ENCODE measurements around the gene SLC16A4. TPM values are rescaled to one million over a fixed set of nuclear protein-coding genes. Genes with fewer than 3 reads are reported as not detected.
A peak's percentile ranks its signal among the peaks of the same experiment; 100 is the strongest.
"Not testable (repeated sequence)": the region's sequence is repeated elsewhere in the genome, so short reads cannot be mapped to it uniquely, and the experiment has no call there.

The SLC16A4 gene
- total RNA-seq (2014; rRNA removed; shearing (Covaris generic)) = 85.2 and 91.7 TPM in 2 replicates

- DNase-seq (ENCODE audit: low spot score) = peak; percentile 91
Measured at GRCh38 chr1:110390692-110391245, at the start of gene SLC16A4. TSS of gene SLC16A4 (minus strand) at chr1:110391026. CDS start at chr1:110389323, 1,703 bp downstream.

DNA sequence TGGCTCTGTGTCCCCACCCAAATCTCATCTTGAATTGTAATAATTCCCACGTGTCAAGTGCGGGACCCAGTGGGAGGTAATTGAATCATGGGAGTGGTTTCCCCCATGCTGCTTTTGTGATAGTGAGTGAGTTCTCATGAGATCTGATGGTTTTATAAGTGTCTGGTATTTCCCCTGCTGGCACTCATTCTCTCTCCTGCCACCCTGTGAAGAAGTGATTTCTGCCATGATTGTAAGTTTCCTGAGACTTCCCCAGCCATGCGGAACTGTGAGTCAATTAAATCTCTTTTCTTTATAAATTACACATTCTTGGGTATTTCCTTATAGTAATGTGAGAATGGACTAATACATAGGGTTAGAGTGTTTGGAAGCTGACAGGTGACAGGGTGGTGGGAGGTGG, 49.0 kb upstream of the SLC16A4 start:
- DNase-seq (ENCODE audit: low spot score) = not testable (repeated sequence)

DNA sequence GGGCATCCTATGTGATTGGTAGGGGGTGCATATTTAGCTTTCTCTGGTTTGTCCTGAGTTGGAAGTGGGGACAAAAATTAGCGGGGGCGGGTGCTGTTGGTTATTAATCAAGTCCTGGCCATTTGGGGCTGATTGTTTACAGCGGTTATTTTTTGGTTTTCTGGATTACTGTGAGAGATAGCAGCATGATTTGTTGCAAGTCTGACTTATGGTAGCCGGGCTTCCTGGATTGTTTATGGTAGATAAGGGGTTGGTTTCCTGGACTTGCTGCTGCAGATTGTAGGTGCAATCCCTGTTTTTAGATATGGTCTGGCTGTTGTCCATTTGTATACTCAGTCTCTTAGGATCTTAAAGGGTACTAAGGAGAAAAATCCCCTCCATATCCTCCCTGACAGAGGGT, 48.1 kb upstream of the SLC16A4 start:
- DNase-seq (ENCODE audit: low spot score) = no peak

DNA sequence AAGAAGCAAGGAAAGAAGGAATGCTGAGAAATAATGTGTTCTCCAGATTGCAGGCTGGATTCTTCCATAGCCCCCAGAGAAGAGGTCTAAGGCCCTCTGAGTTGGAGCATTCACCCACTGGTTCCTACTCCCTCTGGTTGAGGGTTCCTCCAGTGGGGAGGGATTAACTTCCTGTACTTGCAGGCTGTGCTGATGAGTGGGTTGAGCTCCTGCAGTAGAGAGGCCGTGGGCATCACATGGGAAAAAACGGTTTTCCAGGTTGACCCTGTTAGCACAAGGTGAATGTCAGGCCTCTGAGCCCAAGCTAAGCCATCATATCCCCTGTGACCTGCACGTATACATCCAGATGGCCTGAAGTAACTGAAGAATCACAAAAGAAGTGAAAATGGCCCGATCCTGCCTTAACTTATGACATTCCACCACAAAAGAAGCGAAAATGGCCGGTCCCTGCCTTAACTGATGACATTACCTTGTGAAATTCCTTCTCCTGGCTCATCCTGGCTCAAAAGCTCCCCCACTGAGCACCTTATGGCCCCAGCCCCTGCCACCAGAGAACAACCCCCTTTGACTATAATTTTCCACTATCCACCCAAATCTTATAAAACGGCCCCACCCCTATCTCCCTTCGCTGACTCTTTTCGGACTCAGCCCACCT, 46.9 kb upstream of the SLC16A4 start:
- DNase-seq (ENCODE audit: low spot score) = not testable (repeated sequence)

DNA sequence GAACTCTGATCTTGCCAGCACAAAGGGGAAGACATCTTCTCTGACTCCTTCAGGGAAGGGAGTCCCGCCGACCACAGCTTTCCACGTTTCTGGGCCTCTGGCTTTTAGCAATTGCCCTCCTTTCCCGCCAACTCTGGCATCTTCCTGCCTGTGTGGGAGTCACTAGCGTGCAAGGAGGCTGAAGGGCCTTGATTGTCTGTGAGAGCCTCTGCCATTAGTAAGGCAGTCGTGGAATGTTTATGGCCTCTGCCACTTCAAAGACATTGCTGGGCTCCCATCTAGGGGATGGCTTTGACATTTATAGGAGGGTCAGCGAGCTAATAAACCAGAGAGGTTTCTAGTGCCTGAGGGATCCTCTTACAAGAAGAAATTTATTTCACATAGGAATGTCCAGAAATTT, 45.8 kb upstream of the SLC16A4 start:
- DNase-seq (ENCODE audit: low spot score) = no peak

GRCh38 chr1:110434946-110435345, 44.1 kb upstream of the SLC16A4 start:
- no peak for DNase-seq (ENCODE audit: low spot score)

DNA sequence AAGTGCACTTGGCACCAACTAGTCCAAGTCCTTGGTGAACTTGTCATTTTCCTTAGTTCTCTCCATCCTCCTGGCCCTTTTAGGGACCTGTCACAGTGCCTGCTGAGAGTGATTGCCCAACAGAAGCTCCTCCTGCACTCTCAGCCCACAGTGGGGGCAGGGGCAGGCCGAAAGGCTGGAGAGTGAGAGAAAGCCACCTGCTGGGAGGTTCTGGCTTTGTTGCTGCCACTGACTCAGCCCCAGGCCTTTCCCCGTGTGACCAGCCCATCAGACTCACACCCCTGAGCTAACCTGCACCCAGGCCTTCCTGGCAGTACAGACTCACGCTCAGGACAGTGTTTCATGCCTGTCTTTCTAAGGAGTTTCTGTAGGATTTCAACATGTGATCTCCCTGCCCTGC, 43.0 kb upstream of the SLC16A4 start:
- peak; percentile 66 for DNase-seq (ENCODE audit: low spot score)

DNA sequence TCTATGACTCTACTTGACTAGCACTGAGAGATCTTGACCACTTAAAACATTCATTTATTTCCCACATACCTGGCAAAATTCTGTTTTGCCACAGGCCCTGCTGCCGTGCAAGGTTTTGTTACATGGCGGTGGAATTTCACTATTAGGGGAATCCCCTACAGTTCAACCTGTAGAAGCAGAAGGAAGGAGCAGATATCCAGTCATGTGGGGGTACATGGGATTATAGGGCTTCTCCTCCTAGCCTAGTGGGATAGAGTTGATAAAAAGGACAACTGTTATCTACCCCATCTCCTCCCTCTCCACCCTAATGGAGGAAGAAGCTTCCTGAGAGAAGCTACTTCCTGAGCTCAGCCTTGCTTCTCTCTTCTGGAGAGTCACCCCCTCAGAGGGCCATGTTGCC, 42.4 kb upstream of the SLC16A4 start:
- no peak for DNase-seq (ENCODE audit: low spot score)

- DNase-seq (ENCODE audit: low spot score) = no peak
Measured at GRCh38 chr1:110430901-110431300, 40.1 kb upstream of the SLC16A4 start.

GRCh38 chr1:110430366-110430765, 39.5 kb upstream of the SLC16A4 start:
- no peak for DNase-seq (ENCODE audit: low spot score)

DNA sequence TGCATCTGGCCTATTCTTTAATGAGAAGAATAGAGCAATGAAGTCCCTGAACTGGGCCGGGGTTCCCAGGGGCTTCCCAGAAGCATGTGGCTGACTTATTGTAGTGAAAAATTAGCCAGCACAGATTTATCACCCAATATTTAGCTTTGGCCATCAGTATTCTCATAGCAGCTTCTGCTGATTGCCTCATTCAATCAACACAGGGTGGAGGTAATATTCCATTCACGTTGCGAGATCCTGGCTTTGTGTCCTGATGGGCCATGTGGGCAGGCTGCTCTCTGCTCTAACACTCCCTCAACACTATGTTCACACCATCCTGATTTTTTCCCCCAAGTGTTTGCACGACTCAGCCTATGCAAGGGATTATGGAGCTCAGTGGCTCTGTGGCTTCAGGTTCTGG, 38.1 kb upstream of the SLC16A4 start:
- no peak for DNase-seq (ENCODE audit: low spot score)

DNA sequence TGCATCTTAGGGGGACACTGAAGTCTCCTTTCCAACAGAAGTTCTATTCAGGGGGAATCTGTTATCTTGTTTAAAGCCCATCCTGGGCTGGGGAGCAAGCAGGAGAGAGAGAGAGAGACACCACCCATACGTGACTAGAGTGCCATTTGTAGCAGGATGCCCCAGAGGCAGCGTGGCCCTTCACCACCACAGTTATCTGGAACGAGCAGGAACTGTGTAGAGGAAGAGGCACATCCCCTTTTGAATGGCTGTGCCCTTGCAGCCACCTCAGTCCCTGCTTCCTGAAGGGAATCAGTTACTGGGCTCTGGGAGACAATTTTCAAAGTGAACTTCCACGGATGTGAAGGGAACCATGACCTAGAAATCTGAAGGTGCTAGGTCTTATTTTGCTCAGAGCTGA, 36.0 kb upstream of the SLC16A4 start:
- no peak for DNase-seq (ENCODE audit: low spot score)

GRCh38 chr1:110425612-110426152, 34.9 kb upstream of the SLC16A4 start:
- no peak for DNase-seq (ENCODE audit: low spot score)

DNA sequence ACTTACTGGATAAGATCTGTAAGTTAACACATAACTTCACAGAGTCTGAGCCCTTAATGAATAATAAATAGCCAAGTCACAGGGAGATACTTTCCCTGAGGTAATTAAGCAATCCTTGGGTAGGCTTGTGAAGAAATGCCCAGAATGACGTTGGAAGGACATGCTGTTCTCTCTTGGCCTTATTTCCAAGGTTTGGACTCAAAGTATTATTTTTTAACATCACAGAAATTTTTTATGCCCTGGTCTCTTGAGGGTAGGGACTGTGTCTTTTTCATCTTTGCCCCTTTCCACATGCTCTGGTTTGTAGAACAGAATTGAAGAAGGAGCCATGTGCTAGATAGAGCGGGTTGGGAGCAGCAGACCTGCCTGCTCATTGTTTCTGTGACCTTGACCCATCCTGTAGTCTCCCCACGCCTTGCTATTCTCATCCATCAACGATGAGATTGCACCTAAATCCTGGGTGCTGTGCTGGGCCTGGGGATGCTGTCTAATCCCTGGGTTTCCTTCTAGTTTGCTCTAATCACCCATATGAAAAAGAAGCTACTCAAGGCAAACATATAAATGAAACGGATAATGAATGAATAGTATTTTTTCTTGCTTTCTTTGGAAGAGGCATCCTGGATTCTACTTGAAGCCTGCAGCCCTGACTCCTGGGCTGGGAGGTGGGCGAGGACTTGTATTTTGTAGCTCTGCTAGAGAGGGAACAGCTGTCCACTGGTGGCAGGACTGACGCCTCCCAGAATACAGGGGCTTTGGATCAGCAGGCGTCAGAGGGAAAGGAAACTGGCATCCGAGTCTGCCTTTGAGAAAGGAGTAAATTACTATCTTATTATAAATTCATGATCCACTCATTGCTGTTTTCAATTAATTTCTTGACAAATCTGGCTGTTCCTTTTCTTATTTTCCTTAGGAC, 34.1 kb upstream of the SLC16A4 start:
- no peak for DNase-seq (ENCODE audit: low spot score)

DNA sequence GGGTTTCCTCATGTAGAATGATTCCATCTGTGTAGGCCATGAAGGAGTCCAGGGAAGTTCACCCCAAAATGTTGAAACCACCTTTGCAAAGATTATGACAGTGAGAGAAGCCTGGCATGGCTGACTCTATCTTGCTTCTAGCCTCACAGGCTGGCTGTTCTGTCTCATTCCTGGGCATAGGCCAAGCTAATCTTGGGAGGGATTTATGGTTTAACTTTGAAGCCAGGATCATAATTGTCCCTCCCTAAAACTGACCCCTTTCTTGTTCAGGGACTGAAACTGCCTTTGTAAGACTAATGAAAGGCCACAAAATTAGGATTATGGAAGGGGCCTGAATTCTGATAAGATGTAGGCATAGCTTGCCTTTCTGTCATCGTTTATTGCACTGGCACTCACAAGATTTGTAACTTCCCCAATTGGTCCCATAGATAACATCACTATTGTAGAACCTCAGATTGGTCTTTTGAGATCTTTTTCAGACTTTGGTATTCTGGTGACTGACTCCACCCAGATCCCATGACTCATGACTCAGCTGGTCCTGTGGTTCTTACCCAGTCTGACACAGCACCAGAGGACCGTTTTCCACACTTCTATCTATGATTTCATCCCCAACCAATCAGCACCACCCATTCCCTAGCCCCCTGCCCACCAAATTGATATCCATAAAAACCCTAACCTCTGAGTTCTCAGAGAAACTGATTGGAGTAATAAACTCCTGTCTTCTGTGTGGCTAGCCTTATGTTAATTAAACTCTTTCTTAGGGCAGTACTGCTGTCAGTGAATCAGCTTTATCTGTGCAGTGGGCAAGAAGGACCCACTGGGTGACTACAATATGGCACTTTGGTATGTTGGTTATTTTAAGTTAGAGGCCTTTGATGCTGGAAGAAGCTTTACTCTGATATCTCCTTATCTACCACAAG, 30.3 kb upstream of the SLC16A4 start:
- DNase-seq (ENCODE audit: low spot score) = no peak

GRCh38 chr1:110420023-110420662, 29.3 kb upstream of the SLC16A4 start:
- no peak for DNase-seq (ENCODE audit: low spot score)

GRCh38 chr1:110418729-110419128, 27.9 kb upstream of the SLC16A4 start:
- DNase-seq (ENCODE audit: low spot score) = no peak

DNA sequence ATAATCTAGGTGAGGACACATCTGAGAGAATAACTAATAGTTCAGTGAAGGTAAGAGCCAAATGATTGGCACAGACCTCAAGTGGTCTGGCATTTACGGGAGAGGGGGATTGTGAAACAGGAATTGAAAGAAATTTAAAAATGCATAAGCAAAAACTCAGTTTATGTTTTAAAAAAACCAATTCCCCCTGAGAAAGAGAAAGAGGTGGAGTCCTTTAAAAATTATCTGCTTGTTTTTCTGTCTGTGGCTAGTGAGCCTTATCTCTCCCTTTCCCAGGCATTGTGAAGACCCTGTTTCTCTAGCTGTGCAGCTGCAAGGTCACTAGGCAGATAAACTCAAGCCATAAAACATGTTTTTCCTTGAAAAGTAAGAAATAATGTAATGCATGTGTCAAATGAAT, 22.2 kb upstream of the SLC16A4 start:
- DNase-seq (ENCODE audit: low spot score) = not testable (repeated sequence)

GRCh38 chr1:110412576-110412975, 21.8 kb upstream of the SLC16A4 start:
- DNase-seq (ENCODE audit: low spot score) = peak; percentile 54

GRCh38 chr1:110411173-110411735, 20.4 kb upstream of the SLC16A4 start:
- no peak for DNase-seq (ENCODE audit: low spot score)

Data from H4 (cell line).